ENCODE results near the gene ADGRA1. TPM values are rescaled to one million over a fixed set of nuclear protein-coding genes. Genes with fewer than 3 reads are reported as not detected.

Gene ADGRA1
- total RNA-seq, 2 experiments from 2014 or later, result not detected

DNA sequence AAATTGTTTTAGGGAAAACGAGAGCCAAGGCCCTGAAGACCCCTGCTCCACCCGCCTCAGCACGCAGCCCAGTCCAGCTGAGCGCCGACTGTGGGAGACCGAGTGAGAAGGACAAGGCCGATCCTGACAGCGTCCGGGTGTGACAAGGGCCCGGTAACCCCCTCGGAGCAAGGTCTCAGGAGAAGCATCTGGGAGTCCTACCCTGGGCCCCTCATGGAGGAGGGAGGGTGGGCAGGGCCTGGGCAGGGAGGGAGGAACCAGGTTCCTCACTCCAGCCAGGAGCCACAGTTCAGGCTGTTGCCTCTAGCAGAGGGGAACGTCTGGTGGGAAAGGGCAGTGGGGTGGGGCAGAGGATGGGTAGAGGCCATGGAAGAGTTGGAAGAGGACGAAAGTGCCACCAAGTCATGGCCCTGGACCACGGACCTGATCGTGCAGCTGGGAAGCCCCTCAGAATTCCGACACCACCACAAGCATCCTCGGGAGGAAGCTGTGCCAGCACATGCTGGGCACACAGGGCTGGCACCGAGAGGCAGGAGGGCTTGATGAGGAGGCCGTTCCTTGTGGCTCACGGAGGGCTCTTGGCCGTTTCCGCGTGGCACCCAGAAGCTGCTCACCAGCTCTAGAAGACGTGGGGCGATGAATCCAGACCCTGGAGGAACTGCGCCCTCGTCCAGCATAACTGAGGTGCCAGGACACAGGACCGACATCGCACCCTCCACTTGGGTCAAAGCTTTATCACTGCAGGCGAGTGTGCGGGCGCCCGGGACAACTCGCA lies 70.1 kb downstream of the ADGRA1 start:
- Mint-ChIP-seq H3K4me3 (no peak overlapping the region), H3K27ac (no peak overlapping the region), H3K36me3 (no peaks in the 10 kb centered on the region), H3K9me3 (ENCODE audit: low read depth) (no peaks in the 10 kb centered on the region), H3K4me1 (no peaks in the 10 kb centered on the region), H3K27me3 (peaks cover 11% of the 10 kb centered on the region)
- ATAC-seq, result no peak
- DNase-seq, result peak; percentile 34
- CTCF ChIA-PET, result no interaction called here

- Mint-ChIP-seq H3K9me3 (ENCODE audit: low read depth) (no peaks in the 10 kb centered on the region), H3K27ac (no peak overlapping the region)
- CTCF ChIA-PET, result no interaction called here
Observed at GRCh38 chr10:133158437-133158755, 70.7 kb downstream of the ADGRA1 start.

GRCh38 chr10:133158756-133159610 lies 71.3 kb downstream of the ADGRA1 start:
- Mint-ChIP-seq H3K27ac (no peak overlapping the region), H3K4me3 (no peak overlapping the region), H3K27me3 (peaks cover 11% of the 10 kb centered on the region), H3K9me3 (ENCODE audit: low read depth) (no peaks in the 10 kb centered on the region), H3K4me1 (no peaks in the 10 kb centered on the region), H3K36me3 (no peaks in the 10 kb centered on the region)
- ATAC-seq, result no peak
- DNase-seq, result peak; percentile 37
- CTCF ChIA-PET, result no interaction called here

More at GRCh38 chr10:133158437-133158755, 70.7 kb downstream of the ADGRA1 start:
- Mint-ChIP-seq H3K4me1 (no peaks in the 10 kb centered on the region), H3K27me3 (peaks cover 11% of the 10 kb centered on the region), H3K36me3 (no peaks in the 10 kb centered on the region), H3K4me3 (no peak overlapping the region)
- ATAC-seq, result no peak
- DNase-seq, result peak; percentile 31

GRCh38 chr10:133159611-133159949 lies 71.9 kb downstream of the ADGRA1 start:
- peak; percentile 12 for DNase-seq
- Mint-ChIP-seq H3K27ac (no peak overlapping the region), H3K4me3 (no peak overlapping the region), H3K36me3 (no peaks in the 10 kb centered on the region), H3K9me3 (ENCODE audit: low read depth) (no peaks in the 10 kb centered on the region), H3K27me3 (peaks cover 11% of the 10 kb centered on the region), H3K4me1 (no peaks in the 10 kb centered on the region)
- CTCF ChIA-PET, result no interaction called here
- ATAC-seq, result no peak

- ATAC-seq, result peak; percentile 83
- no peaks in the 10 kb centered on the region for H3K9me3 Mint-ChIP-seq (ENCODE audit: low read depth)
- DNase-seq, result peak; percentile 40
- CTCF ChIA-PET, result interaction anchor here (0.8 to 2.0 kb wide), 2 partner anchors 8 to 16 kb away, joined by 3 to 6 read pairs; no protein-coding TSS in a partner anchor
- H3K36me3 Mint-ChIP-seq, result no peaks in the 10 kb centered on the region
- no peak within 1 kb of the TSS for H3K4me3 Mint-ChIP-seq
- peaks cover 11% of the 10 kb centered on the region for H3K27me3 Mint-ChIP-seq
- H3K4me1 Mint-ChIP-seq, result no peaks in the 10 kb centered on the region
- no peak within 1 kb of the TSS for H3K27ac Mint-ChIP-seq
Observed at GRCh38 chr10:133159950-133160825, 72.5 kb downstream of the ADGRA1 start, which contains the start of gene KNDC1. TSS of gene KNDC1 (plus strand) at chr10:133160219. CDS start at chr10:133160468, 249 bp downstream.

- DNase-seq (peak; percentile 30), ATAC-seq (no peak)
- H3K27ac Mint-ChIP-seq, result no peak overlapping the region
- H3K27me3 Mint-ChIP-seq, result peaks cover 11% of the 10 kb centered on the region
- H3K4me1 Mint-ChIP-seq, result no peaks in the 10 kb centered on the region
- no peaks in the 10 kb centered on the region for H3K9me3 Mint-ChIP-seq (ENCODE audit: low read depth)
- H3K36me3 Mint-ChIP-seq, result no peaks in the 10 kb centered on the region
- CTCF ChIA-PET, result interaction anchor here (0.8 to 2.0 kb wide), 2 partner anchors 8 to 17 kb away, joined by 3 to 6 read pairs; no protein-coding TSS in a partner anchor
- no peak overlapping the region for H3K4me3 Mint-ChIP-seq
Observed at GRCh38 chr10:133160826-133161471, 73.2 kb downstream of the ADGRA1 start.

GRCh38 chr10:133161486-133162109 lies 73.9 kb downstream of the ADGRA1 start:
- H3K27ac Mint-ChIP-seq, result no peak overlapping the region
- H3K27me3 Mint-ChIP-seq, result peaks cover 11% of the 10 kb centered on the region
- ATAC-seq (no peak), DNase-seq (no peak)
- CTCF ChIA-PET, result interaction anchor here (2.0 kb wide), 1 partner anchor 17 kb away, joined by 6 read pairs; no protein-coding TSS in a partner anchor
- no peaks in the 10 kb centered on the region for H3K36me3 Mint-ChIP-seq
- no peak overlapping the region for H3K4me3 Mint-ChIP-seq
- H3K4me1 Mint-ChIP-seq, result no peaks in the 10 kb centered on the region
- H3K9me3 Mint-ChIP-seq (ENCODE audit: low read depth), result no peaks in the 10 kb centered on the region

GRCh38 chr10:133162178-133162909 lies 74.6 kb downstream of the ADGRA1 start:
- no peaks in the 10 kb centered on the region for H3K36me3 Mint-ChIP-seq
- no peak overlapping the region for H3K27ac Mint-ChIP-seq
- H3K27me3 Mint-ChIP-seq, result peaks cover 11% of the 10 kb centered on the region
- CTCF ChIA-PET, result interaction anchor here (2.0 kb wide), 1 partner anchor 18 kb away, joined by 6 read pairs; no protein-coding TSS in a partner anchor
- H3K4me3 Mint-ChIP-seq, result no peak overlapping the region
- ATAC-seq, result no peak
- no peaks in the 10 kb centered on the region for H3K4me1 Mint-ChIP-seq
- H3K9me3 Mint-ChIP-seq (ENCODE audit: low read depth), result no peaks in the 10 kb centered on the region
- DNase-seq, result no peak

- H3K27ac Mint-ChIP-seq, result no peak overlapping the region
- peaks cover 11% of the 10 kb centered on the region for H3K27me3 Mint-ChIP-seq
- H3K36me3 Mint-ChIP-seq, result no peaks in the 10 kb centered on the region
- ATAC-seq, result no peak
- CTCF ChIA-PET, result no interaction called here
- H3K4me1 Mint-ChIP-seq, result no peaks in the 10 kb centered on the region
- no peak overlapping the region for H3K4me3 Mint-ChIP-seq
- no peak for DNase-seq
- no peaks in the 10 kb centered on the region for H3K9me3 Mint-ChIP-seq (ENCODE audit: low read depth)
Observed at GRCh38 chr10:133162910-133163856, 75.5 kb downstream of the ADGRA1 start.

DNA sequence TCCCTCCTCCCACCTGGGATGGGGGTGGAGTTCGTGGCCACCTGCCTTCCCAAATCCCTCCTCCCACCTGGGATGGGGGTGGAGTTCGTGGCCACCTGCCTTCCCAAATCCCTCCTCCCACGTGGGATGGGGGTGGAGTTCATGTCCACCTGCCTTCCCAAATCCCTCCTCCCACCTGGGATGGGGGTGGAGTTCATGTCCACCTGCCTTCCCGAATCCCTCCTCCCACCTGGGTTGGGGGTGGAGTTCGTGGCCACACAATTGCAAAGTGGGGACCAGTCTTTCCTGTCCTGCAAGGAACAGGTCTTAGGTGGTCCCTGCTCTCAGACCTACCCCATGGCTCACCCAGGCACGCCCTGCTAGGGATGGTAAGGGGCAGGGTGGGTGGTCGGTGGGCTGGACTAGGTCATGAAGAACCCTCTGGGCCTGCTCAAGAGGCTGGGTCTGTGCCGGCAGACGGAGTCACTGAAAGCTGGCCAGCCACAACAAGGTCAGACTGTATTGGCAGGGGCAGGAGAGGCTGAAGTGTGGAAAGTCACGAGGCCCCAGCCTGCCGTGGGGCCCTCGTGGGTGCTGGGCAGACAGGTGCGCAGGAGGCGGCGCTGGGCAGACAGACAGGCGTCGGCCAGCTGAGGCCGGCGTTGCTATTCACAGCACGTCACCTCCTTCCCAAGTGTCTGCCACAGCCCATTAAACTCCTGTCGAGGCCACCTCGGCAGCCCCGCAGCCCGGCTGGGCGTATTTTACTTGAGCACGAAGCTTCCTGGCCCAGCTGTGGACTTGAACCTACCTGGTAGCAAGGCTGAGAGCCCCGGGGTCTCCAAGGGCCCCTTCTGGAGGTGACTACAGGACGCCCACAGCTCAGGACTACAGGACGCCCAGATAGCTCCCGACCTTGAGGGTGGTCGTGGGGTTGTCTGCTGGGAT lies 76.4 kb downstream of the ADGRA1 start:
- Mint-ChIP-seq H3K4me3 (no peak overlapping the region), H3K9me3 (ENCODE audit: low read depth) (no peaks in the 10 kb centered on the region), H3K36me3 (no peaks in the 10 kb centered on the region), H3K27ac (no peak overlapping the region), H3K27me3 (peaks cover 11% of the 10 kb centered on the region), H3K4me1 (no peaks in the 10 kb centered on the region)
- CTCF ChIA-PET, result no interaction called here
- DNase-seq (no peak), ATAC-seq (no peak)

All from activated CD8-positive, alpha-beta memory T cell treated with anti-CD3 and anti-CD28 coated beads, Interleukin-2, amount 10 ng/mL, durations not matched to agents 7 days and 5 days (primary cell).